ENCODE data around the gene ETV6.

- TF ChIP-seq CTCF (IDR thresholded peaks at IDR 0.05) = no peak
- TF ChIP-seq POLR2A (IDR thresholded peaks at IDR 0.05) = no peak
Observed at GRCh38 chr12:11777962-11778361, 128.5 kb downstream of the ETV6 start.

All from upper lobe of left lung (tissue), 4 donors.